NCI-H460 (cell line): ENCODE results near the gene PLCB1. TPM values are rescaled to one million over a fixed set of nuclear protein-coding genes. Genes with fewer than 3 reads are reported as not detected.
A peak's percentile ranks its signal among the peaks of the same experiment; 100 is the strongest.
"Not testable (repeated sequence)": the region's sequence is repeated elsewhere in the genome, so short reads cannot be mapped to it uniquely, and the experiment has no call there.

Source experiments
- DNase-seq: peaks from one replicate; pipeline ENCODE4 v3.0.0-alpha.2; 2016; ENCODE audit warnings: low read depth; ENCODE audit errors: extremely low read depth
- total RNA-seq: library from RNA; depleted of rRNA; stranded (reverse); fragments of >200 nt; shearing (Covaris generic); gene quantifications from 2 replicates; pipeline ENCODE4 v1.2.3, GENCODE V29; 2014

PLCB1 gene
- total RNA-seq, 1 experiment from 2014 or later = 74.0 TPM

GRCh38 chr20:8361779-8362178 lies 229.7 kb downstream of the PLCB1 start:
- DNase-seq = no peak

GRCh38 chr20:8362457-8362856 lies 230.4 kb downstream of the PLCB1 start:
- no peak for DNase-seq

GRCh38 chr20:8363970-8364733 lies 232.1 kb downstream of the PLCB1 start:
- DNase-seq = no peak

GRCh38 chr20:8364734-8365078 lies 232.6 kb downstream of the PLCB1 start:
- no peak for DNase-seq

- DNase-seq = no peak
Observed at GRCh38 chr20:8365634-8366033, 233.6 kb downstream of the PLCB1 start.

- no peak for DNase-seq
Observed at GRCh38 chr20:8366303-8366923, 234.3 kb downstream of the PLCB1 start.

GRCh38 chr20:8367689-8368088 lies 235.6 kb downstream of the PLCB1 start:
- no peak for DNase-seq

GRCh38 chr20:8368670-8369069 lies 236.6 kb downstream of the PLCB1 start:
- no peak for DNase-seq

GRCh38 chr20:8369311-8369710 lies 237.2 kb downstream of the PLCB1 start:
- no peak for DNase-seq

GRCh38 chr20:8370774-8371173 lies 238.7 kb downstream of the PLCB1 start:
- no peak for DNase-seq

- DNase-seq = no peak
Observed at GRCh38 chr20:8372824-8373380, 240.8 kb downstream of the PLCB1 start.

GRCh38 chr20:8373579-8373978 lies 241.5 kb downstream of the PLCB1 start:
- no peak for DNase-seq

- no peak for DNase-seq
Observed at GRCh38 chr20:8375898-8376297, 243.8 kb downstream of the PLCB1 start.

GRCh38 chr20:8376940-8377339 lies 244.9 kb downstream of the PLCB1 start:
- DNase-seq = no peak

- not testable (repeated sequence) for DNase-seq
Observed at GRCh38 chr20:8379125-8379524, 247.1 kb downstream of the PLCB1 start.

- no peak for DNase-seq
Observed at GRCh38 chr20:8385247-8385646, 253.2 kb downstream of the PLCB1 start.

- no peak for DNase-seq
Observed at GRCh38 chr20:8386991-8387390, 254.9 kb downstream of the PLCB1 start.

- no peak for DNase-seq
Observed at GRCh38 chr20:8388141-8388540, 256.1 kb downstream of the PLCB1 start.

GRCh38 chr20:8388707-8389106 lies 256.6 kb downstream of the PLCB1 start:
- no peak for DNase-seq

GRCh38 chr20:8389381-8390036 lies 257.4 kb downstream of the PLCB1 start:
- peak; percentile 36 for DNase-seq

- DNase-seq = no peak
Observed at GRCh38 chr20:8390037-8390433, 258.0 kb downstream of the PLCB1 start.

- DNase-seq = no peak
Observed at GRCh38 chr20:8390500-8390899, 258.4 kb downstream of the PLCB1 start.
